ENCODE measurements around the gene CAPZB.

CAPZB gene

DNA sequence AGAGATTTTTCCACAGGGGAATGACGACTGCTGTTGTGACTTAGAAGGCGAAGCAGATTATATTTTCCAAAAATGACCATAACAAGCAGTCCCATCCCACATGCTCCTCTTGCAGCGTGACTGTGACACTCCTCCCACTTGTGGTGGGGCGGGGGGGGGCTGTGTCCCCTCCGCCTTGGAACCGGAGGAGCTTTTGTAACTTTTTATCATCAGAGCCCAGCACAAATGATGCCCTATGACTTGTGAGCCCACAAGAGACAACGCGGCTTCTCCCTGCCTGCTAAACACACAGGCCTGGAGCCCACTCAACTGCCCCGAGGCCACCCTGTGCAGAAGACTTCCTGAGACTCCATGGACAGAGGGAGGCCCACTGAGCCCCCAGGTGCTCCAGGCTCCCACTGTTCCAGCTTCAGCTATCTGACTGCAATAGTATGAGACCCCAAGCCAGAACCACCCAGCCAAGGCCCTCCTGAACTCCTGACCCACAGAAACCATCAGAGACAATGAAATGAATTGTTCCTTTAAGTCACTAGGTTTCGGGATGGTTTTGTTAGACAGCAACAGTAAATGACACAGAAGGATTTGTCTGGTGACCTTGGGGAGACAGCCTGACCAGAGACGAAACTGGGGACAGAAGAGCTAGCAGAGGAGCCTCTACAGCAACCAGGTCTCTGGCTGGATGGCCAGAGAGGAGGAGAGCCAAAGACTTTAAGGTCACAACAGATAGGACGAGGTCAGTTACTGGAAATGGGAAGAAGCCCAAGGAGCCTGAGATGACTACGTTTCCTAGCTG lies 58.8 kb downstream of the CAPZB start:
- DNase-seq = no peak

DNA sequence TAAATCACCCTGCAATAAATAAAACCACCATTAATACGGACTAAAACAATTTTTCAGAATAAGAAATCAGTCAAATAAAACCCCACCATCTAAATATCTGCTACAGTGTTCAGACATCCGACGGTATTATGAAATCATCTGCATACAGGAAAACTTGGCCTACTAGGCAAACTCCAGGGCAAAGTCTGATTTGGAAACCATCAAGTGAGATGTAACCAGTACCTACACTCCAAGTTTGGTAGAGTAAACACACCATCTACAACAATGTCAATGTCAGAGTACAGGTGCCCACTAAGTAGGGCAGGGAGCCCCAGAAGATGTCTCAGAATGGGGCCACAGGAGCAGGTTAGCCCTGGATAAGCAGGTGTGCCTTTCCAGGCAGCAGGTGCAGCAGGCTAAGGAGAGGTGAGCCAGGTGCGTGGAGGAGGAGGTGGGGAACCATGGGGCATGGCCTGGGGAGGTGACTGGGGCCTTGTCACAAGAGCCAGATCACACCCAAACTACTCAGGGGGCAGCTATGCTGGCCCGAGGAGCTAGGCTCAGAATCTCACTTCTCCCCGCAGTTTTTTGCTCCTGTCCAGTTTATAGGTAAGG lies 59.6 kb downstream of the CAPZB start:
- DNase-seq = no peak

DNA sequence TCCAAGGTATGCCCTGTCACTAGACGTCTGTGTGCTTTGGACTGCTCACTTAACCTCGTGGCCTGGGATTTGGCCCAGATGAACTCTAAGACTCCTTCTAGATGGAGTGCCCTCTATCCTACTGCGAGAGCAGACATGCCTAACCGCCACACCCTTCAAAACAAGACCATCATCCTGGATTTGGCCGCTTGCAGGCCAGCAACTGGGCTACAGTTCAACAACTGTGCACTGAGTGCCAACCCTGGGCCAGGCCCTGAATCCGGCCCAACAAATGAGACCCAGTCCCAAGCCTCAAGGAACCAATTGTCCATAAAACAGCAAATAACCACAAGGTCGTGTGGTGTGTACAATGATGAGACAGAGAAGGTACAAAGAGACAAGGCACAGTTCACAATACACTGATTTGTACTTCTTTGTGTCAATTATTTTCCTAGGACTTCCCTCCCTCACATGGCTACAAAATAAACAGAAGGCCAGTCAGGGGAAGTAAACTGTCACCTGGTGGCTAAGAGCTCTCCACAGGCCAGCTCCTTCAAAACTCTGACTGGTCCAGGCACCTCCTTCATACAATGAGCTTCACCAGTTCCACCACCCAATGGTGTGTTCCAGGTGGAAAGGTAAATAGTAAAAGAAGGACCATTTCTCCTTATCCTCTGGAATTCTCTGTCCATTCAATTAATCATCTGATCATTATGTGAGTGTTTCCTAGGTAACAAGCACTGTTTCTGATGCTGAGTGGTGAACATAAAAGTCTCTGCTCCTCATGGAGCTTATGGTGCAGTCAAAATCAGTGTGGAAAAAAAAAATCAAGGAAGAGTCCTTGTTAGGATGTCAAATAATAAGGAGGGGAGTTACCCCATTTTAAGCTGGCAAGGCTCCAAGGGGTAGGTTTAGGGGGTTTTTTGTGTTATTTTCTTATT lies 60.4 kb downstream of the CAPZB start:
- no peak for DNase-seq

DNA sequence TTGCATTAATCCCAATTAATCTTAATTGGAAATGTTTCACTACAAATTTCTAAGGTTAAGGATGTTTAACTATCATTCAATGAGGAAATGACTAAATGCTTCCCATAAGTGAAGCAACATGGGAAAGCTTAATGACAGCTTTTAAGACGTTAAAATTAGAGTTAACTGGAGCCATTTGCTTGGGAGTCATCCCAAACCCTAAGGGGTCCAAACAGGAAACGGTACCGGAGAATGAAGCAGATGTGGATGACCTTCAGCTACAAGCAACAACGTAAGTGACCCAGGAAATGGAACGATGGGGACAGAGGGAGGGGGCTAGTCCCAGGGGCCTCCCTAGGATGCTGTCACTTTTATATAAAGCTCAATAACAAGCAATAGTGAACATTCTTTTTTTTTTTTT lies 62.2 kb downstream of the CAPZB start:
- peak in 1 of 2 donors; percentile 12 for DNase-seq

DNA sequence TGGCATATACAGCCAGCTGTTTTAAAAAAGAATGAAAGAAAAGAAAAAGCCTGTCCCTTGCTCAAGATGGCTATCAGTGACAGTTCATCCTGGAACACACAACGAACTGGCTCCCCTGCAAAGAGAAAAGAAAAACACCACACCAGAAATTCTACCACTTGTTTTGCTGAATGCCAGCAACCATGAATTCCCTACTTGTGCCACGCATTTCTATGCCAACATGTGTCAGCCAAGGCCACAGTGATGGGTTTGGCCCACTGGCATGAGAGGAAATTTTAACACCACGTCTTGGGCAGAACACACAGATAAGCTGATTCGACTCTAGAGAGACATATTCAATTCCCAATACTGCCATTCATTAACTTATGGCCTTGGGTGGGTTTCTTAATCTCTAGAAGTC lies 64.0 kb downstream of the CAPZB start:
- DNase-seq = no peak

DNA sequence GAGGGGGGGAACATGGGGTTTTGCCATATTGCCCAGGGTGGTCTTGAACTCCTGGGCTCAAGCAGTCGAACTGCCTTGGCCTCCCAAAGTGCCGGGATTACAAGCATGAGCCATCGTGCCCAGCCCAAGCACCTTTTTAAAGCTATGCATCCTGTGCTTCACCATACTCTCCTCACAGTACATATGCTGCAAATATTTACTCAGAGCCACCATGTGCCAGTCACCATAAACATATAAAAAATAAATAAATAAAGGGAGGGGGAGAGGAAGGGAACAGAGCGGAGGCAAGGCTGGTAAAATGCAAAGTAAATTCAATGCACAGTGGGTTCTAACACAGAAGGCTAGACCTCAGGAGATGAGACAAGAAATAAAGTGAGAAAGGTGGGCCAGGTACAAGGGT lies 64.7 kb downstream of the CAPZB start:
- no peak for DNase-seq

DNA sequence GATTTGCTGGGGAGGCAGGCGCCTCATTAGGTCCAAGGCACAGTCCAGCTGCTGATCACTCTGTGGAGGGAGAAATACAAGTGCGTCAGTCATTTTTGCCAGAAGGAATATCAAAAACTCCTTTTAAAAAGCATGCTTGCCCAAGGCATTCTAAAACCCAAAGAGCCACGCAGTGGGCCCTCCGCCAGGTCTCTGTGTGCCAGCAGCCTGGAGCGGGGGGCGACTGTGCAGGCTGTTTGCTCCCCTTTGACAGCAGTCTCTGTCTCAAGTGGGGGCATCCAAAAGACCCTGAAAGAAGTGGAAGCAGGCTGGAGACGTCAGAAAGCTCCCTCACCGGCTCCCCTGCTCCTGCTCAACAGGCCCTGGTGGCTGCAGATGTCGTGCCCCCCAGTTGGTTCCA lies 65.6 kb downstream of the CAPZB start:
- no peak for DNase-seq

DNA sequence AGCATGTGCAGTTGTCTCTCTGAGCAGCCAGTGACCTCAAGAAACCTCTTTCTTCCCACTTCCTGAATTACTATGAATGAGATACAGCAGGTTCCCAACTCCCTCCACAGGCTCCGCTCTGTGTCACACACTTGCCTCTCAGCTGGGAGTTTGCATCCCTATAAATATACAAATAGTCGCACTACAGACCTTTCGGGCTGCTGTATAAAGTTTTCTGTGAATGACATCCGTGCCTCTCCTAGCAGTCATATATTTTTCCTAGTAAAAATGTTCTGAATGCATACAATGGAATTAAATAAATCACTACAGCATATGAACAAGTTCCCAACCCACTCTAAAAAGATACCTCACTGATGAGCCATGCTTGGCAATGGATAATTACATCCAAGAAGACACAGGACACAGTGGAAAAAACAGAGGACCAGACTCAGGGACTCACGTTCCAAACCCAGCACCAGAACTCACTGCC lies 66.8 kb downstream of the CAPZB start:
- DNase-seq = no peak

DNA sequence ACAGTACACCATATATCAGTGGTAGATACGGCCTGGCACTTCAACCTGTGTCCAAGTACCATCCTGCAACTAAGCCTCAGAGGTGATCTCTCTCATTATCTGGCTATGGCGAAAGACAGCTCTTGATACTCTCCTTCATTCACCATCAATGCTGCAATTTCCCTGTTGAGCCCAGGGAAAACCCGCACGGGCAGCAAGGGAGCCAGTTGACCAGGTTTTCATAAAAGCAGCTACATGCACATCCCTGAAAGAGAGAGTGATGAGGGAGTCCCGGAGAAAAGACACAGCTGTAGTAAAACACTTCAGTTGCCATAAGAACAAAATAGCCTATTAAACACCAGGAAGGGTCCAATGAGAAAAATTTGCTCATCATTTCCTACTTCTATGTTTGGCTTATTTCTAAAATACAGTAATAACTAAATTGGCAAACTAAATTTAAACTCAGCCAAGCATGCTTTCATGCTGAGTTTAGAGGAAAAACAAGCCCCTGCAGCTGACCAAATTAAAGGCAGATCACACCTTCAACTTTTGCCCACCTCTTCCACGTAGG lies 68.3 kb downstream of the CAPZB start:
- DNase-seq = no peak

DNA sequence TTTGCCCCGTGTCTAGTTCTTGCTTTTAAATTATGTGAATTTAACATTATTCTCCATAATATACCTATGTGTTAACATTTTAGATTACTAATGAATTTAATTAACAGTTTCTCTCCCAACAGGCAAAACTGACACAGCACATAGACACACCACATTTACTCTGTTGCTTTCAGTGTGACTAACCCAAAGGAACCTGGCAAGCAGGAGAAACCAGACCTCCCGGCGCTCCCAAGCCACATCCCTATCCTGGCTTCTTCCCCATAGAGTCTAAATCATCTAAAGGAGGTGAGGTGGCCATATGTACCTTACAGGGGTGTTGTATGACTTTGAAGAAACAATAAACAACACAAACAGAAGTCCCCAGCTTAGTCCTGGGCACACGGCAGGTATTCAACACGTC lies 69.2 kb downstream of the CAPZB start:
- no peak for DNase-seq

DNA sequence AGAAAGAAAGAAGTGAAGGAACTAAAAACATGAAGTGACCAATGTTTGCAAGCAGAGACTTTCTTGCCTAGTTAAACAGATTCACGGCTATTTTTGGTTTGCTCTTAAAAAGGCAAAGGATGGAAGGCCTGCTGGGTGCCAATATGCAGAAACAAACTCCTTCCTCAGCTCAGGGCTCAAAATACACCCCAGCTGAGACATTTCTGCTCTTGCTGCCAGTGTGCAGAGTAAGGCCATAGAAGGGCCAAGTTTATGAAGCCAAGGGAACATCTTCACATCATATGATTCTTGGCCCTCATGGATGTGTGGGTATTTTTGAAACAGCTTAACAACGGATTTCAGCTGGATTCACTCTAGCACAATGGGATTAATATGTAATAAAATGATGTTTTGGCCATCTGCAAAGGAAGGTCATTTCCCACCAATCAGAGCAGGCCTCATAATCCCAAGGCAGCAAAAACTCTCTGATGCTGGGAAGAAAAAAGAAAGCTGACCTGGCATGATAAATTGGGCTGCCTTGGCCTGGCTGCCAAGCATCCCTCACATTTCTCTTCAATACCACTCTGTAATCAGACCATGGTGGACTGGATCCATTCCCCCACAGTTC lies 70.7 kb downstream of the CAPZB start:
- DNase-seq = no peak

DNA sequence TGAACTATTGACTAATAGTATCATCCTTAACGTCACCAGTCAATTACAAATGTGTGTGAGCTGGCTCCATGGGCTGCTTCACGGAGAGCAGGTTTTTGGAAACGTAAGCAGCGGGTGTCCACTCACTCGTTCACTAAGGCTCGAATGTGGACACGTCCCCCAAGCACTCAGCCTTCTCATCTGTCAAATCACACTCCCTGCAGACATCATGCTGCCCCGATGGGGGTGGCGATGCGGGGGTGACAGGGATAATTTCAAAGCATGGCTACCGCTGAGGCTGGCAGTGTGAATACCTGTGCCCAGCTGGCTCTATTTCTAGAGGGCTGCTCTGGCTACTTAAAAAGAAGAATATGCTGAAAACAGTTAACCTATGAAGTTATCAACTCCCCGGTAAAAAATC lies 71.3 kb downstream of the CAPZB start:
- DNase-seq = no peak

DNA sequence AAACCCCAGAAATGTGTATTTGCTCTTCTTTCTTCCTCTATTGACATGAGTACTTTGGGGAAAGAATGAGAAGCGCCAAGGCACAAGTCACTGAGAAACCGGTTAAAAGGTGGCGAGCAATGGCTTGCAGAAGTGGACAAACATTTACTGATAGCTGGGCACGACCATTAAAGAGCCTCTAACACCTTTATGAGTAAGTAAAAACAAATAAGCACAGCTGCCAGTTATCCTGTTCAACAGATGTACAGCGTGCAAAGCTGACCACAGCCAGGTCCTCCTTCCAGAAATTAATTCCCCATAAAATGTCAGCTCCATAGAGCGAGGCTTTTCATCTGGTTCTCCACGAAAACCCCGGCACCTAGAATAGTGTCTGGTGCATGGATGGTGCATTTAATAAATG lies 72.7 kb downstream of the CAPZB start:
- DNase-seq = no peak

DNA sequence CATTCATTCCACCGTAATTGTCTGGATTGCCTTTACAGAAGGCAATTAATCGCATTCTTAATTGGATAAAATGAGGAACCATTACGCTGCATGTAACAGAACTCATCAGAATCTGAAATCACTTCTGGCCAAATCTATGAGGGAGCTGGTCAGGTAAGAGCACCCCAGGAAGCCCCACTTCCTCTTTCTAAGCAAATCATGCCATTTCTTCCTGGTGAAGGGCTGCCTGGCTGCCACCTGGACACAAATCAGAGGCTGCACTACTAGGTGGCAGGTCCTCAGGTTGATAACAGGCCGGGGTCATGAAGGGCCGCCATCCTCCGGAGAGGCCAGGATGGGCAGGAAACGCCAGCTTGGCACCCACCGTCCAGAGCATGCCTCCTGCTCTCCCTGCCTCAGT lies 73.7 kb downstream of the CAPZB start:
- DNase-seq = no peak

DNA sequence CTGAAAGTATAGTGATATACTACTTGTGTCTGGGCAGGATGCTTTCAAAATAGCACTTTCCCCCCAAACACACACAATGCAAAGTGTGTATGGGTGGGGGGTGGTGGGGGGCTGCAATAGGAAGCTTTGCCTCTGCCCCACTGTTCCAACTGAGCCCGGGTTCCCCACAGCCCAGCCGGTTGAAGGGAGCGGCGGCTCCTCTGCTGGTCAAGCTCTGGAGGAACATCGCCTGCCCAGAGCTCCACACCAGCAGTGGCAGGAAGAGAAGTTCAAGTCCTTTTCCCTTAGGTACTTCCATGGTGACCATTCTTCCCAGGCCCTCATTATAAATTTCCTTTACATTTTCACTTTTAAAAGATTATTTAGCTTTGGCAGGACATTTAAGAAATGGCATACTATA lies 74.9 kb downstream of the CAPZB start:
- no peak for DNase-seq

DNA sequence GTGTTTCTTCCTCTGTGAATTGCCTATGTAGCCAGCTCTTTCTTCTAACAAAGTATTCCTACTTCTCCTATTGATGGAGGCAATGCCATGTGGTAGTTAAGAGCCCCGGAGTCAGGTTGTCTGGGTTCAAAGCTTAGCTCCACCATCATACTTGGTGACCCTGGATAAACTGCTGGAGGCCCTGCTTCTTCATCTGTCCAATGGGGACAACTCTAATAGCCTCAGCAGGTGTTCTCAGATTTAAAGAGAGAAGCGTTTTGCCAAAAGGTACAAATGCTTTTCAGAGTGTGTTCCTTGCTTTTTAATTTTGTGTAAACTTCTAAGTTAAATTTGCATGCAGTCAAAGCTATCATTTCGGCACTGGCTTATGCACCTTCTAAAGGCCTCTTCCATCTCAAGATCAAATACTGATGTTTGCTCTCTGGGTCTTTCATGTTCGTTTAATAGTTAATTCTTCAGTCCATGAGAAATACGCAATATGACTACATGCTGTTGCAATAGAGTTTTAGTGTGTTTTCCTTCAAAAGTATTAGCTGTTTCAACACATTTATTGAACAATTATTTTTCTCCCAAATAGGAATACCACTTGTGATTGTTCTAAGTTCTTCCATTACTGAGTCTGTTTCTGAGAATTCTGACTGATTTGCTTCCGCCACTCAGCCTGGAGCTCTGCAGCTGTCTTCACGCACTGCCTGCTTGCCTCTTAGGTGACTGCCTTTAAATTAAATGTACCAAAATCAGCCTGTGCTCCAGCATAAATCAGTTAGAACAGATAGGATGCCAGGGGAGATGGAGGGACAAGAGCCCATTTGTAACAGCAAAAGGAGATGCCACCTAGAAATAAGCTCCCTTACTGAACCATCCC lies 75.6 kb downstream of the CAPZB start:
- no peak for DNase-seq

DNA sequence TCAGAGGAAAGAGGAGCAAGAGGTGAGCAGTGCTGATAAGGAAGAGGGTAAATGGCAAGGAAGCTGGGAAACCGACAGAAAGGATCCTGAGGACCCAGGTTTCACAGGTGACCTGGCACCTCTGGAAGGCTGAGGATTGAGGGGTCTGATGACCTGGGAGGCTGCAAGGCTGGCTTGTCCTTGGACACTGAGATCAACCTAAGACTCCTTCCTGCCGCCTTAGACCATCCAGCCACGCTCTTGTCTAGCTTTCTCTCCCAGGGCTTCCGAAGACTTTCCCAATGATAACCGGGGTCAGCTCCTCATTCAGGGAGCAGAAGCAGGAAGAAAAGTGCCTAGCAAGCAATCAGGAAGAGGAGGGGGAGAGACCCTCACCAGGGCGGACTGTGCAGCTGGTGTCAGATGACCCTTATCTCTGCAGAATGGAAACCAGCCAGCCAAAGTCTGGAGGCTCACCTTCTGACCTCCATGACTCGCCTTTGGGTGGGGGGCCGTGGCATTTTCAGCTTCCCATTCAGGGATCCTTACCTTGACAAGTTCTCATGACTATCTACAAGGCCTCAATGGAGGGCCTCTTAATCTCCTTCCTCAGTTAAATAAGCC lies 77.7 kb downstream of the CAPZB start:
- DNase-seq = no peak

DNA sequence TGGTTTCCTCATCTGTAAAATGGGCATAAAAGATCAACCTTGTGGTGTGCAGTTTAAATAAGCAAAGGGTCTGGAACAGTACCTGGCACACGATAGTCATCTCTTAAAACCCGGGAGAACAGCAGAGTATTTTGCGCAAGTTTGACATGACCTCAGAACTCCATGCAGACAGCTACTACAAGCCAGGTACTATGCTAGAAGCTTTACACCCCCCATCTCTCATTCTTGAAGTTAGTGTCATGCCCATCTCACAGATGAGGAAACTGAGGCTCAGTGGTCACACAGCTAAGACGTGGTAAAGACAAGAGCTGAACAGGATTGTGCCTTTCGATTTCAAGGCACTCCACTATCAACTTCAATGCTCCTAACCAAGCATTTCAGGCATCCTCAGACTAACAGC lies 78.7 kb downstream of the CAPZB start:
- DNase-seq = no peak

DNA sequence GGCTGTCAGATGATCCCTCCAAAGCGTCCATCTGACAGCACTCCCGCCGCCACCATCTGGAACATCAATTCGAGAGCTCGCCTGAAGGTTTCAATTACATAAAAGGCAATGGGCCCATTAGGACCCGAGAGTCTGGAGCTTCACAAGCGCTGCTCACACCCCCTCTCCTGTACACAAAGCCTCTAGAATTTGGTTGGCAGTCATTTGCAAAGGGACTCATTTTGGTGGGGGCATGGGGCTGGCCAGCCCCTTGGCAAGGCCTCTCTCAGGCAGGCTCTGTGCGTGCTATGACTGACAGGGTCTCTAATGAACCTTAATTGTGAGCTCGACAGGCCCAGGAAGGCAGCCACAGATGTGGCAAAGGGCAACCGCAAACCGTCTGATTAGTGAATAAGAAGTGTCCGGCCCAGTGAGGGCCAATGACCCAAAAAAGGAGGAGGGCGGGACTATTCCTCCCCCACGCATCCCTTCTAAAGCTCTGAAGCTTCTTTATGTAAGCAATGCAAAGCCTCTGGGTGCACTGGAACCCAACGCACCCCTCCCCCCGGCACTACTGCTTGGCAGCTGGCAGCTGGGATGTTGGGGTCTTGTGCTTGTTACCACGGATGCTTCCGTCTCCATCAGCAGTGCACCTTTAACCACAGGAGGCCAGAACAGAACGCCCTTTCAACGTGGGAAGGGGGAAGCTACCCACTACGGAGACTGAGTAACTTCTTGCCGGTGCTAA lies 79.4 kb downstream of the CAPZB start:
- no peak for DNase-seq

DNA sequence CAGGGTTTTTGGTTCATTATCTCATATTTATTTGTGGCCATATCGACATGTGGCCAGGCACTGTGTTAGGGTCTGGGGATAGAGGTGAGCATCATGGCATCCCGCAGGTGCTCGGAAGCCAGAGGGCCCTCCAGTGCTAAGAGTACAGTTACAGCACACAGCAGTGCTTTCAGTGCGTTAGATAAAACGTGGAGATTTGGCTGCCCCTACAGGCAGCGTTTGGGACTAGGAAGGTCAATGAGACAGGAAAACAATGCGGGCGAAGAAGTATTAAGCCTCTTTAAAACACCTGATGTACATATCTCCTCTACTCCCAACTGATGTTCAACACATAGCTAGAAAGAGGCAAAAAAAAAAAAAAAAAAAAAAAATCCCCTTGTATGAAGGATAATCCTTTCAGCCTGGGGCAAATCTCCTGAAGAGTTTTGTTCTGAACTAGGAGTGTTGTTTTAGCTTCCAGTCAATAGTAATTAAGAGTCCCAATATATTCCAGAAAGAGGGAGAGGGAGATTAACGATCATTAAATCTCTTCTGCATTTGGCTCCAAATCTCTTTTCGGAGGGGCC lies 80.1 kb downstream of the CAPZB start:
- DNase-seq = no peak

Data from inflammatory macrophage treated with lipopolysaccharide for 1 hour (primary cell).